ENCODE measurements around the gene EIF5B.

GRCh38 chr2:99317161-99317872 is 19.9 kb upstream of the EIF5B start:
- TF ChIP-seq CTCF (conservative IDR thresholded peaks at IDR 0.05; ENCODE audit: low read length): no peak
- TF ChIP-seq EZH2phosphoT487 (IDR thresholded peaks at IDR 0.05; ENCODE audit: borderline replicate concordance): no peak
